NCI-H1105 treated with DMSO at 0.1 percent for 48 hours (cell line): ENCODE measurements around the gene DYNC2H1.

ENCODE experiments used
- DNase-seq: peaks from one replicate; lab custom pipeline; 2025; lab: John Stamatoyannopoulos, UW

Gene DYNC2H1

GRCh38 chr11:103279821-103280220 is 170.6 kb downstream of the DYNC2H1 start:
- DNase-seq: no peak

- no peak for DNase-seq
These were observed 172.1 kb downstream of the DYNC2H1 start for GRCh38 chr11:103281301-103281700.

- DNase-seq: no peak
These were observed 175.0 kb downstream of the DYNC2H1 start for GRCh38 chr11:103284260-103284659.

GRCh38 chr11:103294516-103294915 is 185.3 kb downstream of the DYNC2H1 start:
- DNase-seq: no peak

- DNase-seq: no peak
These were observed 186.5 kb downstream of the DYNC2H1 start for GRCh38 chr11:103295704-103296103.

GRCh38 chr11:103297900-103298299 is 188.7 kb downstream of the DYNC2H1 start:
- no peak for DNase-seq

GRCh38 chr11:103315248-103315647 is 206.0 kb downstream of the DYNC2H1 start:
- no peak for DNase-seq

GRCh38 chr11:103317118-103317517 is 207.9 kb downstream of the DYNC2H1 start:
- no peak for DNase-seq

GRCh38 chr11:103322821-103323220 is 213.6 kb downstream of the DYNC2H1 start:
- DNase-seq: no peak

- no peak for DNase-seq
These were observed 216.5 kb downstream of the DYNC2H1 start for GRCh38 chr11:103325686-103326069.

GRCh38 chr11:103326070-103326794 is 217.0 kb downstream of the DYNC2H1 start:
- peak; percentile 63 for DNase-seq

GRCh38 chr11:103327721-103328120 is 218.5 kb downstream of the DYNC2H1 start:
- DNase-seq: no peak

- DNase-seq: no peak
These were observed 223.2 kb downstream of the DYNC2H1 start for GRCh38 chr11:103332409-103332808.

GRCh38 chr11:103338621-103339484 is 229.6 kb downstream of the DYNC2H1 start:
- no peak for DNase-seq

GRCh38 chr11:103339485-103339857 is 230.2 kb downstream of the DYNC2H1 start:
- no peak for DNase-seq

- no peak for DNase-seq
These were observed 231.7 kb downstream of the DYNC2H1 start for GRCh38 chr11:103340956-103341355.

GRCh38 chr11:103344886-103345285 is 235.7 kb downstream of the DYNC2H1 start:
- DNase-seq: no peak

GRCh38 chr11:103349595-103349994 is 240.4 kb downstream of the DYNC2H1 start:
- no peak for DNase-seq

GRCh38 chr11:103354656-103355055 is 245.4 kb downstream of the DYNC2H1 start:
- no peak for DNase-seq

GRCh38 chr11:103358251-103358650 is 249.0 kb downstream of the DYNC2H1 start:
- DNase-seq: no peak

- DNase-seq: no peak
These were observed 250.0 kb downstream of the DYNC2H1 start for GRCh38 chr11:103359216-103359615.

- DNase-seq: no peak
These were observed 255.5 kb downstream of the DYNC2H1 start for GRCh38 chr11:103364687-103365086.

- DNase-seq: no peak
These were observed 258.4 kb downstream of the DYNC2H1 start for GRCh38 chr11:103367650-103368049.
